ENCODE results near the gene C19orf47. TPM values are rescaled to one million over a fixed set of nuclear protein-coding genes. Genes with fewer than 3 reads are reported as not detected.

C19orf47 gene
- total RNA-seq, 1 donor from 2014 or later, result 17.4 TPM

GRCh38 chr19:40378509-40378908 lies 30.3 kb upstream of the C19orf47 start:
- peaks cover 0 to 37% of the 10 kb centered on the region in 2 donors for H3K36me3 ChIP-seq
- TF ChIP-seq POLR2A (IDR thresholded peaks at IDR 0.05) (no peak), POLR2AphosphoS5 (IDR thresholded peaks at IDR 0.05; ENCODE audit: insufficient read depth in 1 of 2, low read depth in 1 of 2) (no peak)
- no peak overlapping the region for H3K27ac ChIP-seq
- no peaks in the 10 kb centered on the region for H3K9me3 ChIP-seq
- no peaks in the 10 kb centered on the region for H3K4me1 ChIP-seq
- no peaks in the 10 kb centered on the region for H3K27me3 ChIP-seq
- no peak overlapping the region for H3K4me3 ChIP-seq
- intact Hi-C loops (cut with DNase I), result no loop called here
- no peak for DNase-seq (ENCODE audit: extremely low spot score in 2 of 2)

GRCh38 chr19:40377876-40378385 lies 29.7 kb upstream of the C19orf47 start:
- Histone ChIP-seq H3K9me3 (no peaks in the 10 kb centered on the region), H3K4me3 (no peak overlapping the region), H3K27me3 (no peaks in the 10 kb centered on the region), H3K4me1 (no peaks in the 10 kb centered on the region), H3K36me3 (peaks cover 0 to 43% of the 10 kb centered on the region in 2 donors), H3K27ac (no peak overlapping the region)
- no peak for DNase-seq (ENCODE audit: extremely low spot score in 2 of 2)
- intact Hi-C loops (cut with DNase I), result no loop called here
- TF ChIP-seq POLR2A (IDR thresholded peaks at IDR 0.05) (no peak), POLR2AphosphoS5 (IDR thresholded peaks at IDR 0.05; ENCODE audit: insufficient read depth in 1 of 2, low read depth in 1 of 2) (no peak)
- TF ChIP-seq, protein P1, sequence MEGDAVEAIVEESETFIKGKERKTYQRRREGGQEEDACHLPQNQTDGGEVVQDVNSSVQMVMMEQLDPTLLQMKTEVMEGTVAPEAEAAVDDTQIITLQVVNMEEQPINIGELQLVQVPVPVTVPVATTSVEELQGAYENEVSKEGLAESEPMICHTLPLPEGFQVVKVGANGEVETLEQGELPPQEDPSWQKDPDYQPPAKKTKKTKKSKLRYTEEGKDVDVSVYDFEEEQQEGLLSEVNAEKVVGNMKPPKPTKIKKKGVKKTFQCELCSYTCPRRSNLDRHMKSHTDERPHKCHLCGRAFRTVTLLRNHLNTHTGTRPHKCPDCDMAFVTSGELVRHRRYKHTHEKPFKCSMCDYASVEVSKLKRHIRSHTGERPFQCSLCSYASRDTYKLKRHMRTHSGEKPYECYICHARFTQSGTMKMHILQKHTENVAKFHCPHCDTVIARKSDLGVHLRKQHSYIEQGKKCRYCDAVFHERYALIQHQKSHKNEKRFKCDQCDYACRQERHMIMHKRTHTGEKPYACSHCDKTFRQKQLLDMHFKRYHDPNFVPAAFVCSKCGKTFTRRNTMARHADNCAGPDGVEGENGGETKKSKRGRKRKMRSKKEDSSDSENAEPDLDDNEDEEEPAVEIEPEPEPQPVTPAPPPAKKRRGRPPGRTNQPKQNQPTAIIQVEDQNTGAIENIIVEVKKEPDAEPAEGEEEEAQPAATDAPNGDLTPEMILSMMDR (IDR thresholded peaks at IDR 0.05), result no peak

- Histone ChIP-seq H3K27ac (no peak overlapping the region), H3K4me3 (no peak overlapping the region), H3K4me1 (no peaks in the 10 kb centered on the region), H3K9me3 (no peaks in the 10 kb centered on the region), H3K36me3 (peaks cover 0 to 58% of the 10 kb centered on the region in 2 donors), H3K27me3 (no peaks in the 10 kb centered on the region)
- no peak for DNase-seq (ENCODE audit: extremely low spot score in 2 of 2)
- TF ChIP-seq, protein P1 (IDR thresholded peaks at IDR 0.05), result no peak
- no peak for TF ChIP-seq POLR2A (IDR thresholded peaks at IDR 0.05)
- TF ChIP-seq POLR2AphosphoS5 (IDR thresholded peaks at IDR 0.05; ENCODE audit: insufficient read depth in 1 of 2, low read depth in 1 of 2), result no peak
- intact Hi-C loops (cut with DNase I), result no loop called here
These were observed 28.2 kb upstream of the C19orf47 start for GRCh38 chr19:40376286-40376862.

DNA sequence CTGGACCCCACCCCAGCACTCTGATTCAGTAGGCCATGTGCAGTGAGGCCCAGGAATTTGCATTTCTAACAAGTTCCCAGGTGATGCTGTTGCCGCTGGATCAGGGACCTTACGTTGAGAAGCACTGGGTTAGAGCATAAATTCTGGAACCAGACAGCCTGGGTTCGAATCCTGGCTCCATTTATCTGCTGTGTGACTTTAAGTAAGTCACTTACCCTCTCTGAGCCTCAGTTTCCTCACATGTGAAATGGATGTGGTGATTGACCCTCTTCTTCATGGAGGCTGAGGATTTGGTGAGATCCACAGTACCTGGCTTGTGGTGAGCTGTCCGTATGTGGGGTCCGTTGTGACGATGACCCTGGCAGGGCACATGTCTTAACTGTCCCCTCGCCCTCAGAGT lies 25.9 kb upstream of the C19orf47 start:
- intact Hi-C loops (cut with DNase I), result no loop called here

DNA sequence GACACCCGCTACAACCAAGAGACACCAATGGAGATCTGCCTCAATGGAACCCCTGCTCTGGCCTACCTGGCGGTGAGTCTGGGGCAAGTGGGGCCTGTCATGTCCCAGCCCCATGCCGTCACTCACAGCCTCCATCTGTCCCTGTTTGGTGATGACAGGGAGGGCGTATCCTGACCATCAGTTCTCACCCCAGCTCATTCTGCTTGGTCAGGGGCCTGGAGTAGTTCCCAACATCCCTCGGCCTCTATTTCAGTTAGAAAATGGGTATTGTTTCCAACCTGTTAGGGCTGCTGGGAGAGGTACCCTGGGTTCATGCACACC lies 23.6 kb upstream of the C19orf47 start:
- TF ChIP-seq POLR2A (IDR thresholded peaks at IDR 0.05), result no peak
- TF ChIP-seq, protein P1 (IDR thresholded peaks at IDR 0.05), result no peak
- no peak for TF ChIP-seq POLR2AphosphoS5 (IDR thresholded peaks at IDR 0.05; ENCODE audit: insufficient read depth in 1 of 2, low read depth in 1 of 2)
- DNase-seq (ENCODE audit: extremely low spot score in 2 of 2), result no peak
- peaks cover 0 to 72% of the 10 kb centered on the region in 2 donors for H3K36me3 ChIP-seq
- H3K27me3 ChIP-seq, result no peaks in the 10 kb centered on the region
- no peak overlapping the region for H3K27ac ChIP-seq
- peaks cover under 1% of the 10 kb centered on the region for H3K4me1 ChIP-seq
- no peaks in the 10 kb centered on the region for H3K9me3 ChIP-seq
- intact Hi-C loops (cut with DNase I), result no loop called here
- H3K4me3 ChIP-seq, result no peak overlapping the region

More for the DNA sequence above, 25.9 kb upstream of the C19orf47 start:
- Histone ChIP-seq H3K27me3 (no peaks in the 10 kb centered on the region), H3K4me3 (no peak overlapping the region), H3K9me3 (no peaks in the 10 kb centered on the region), H3K36me3 (peaks cover 0 to 74% of the 10 kb centered on the region in 2 donors), H3K4me1 (no peaks in the 10 kb centered on the region), H3K27ac (no peak overlapping the region)
- no peak for DNase-seq (ENCODE audit: extremely low spot score in 2 of 2)
- no peak for TF ChIP-seq POLR2AphosphoS5 (IDR thresholded peaks at IDR 0.05; ENCODE audit: insufficient read depth in 1 of 2, low read depth in 1 of 2)
- no peak for TF ChIP-seq POLR2A (IDR thresholded peaks at IDR 0.05)
- TF ChIP-seq, protein P1 (IDR thresholded peaks at IDR 0.05), result no peak

Measured in vagina (tissue), 2 donors.